Measurements from ENCODE around the gene SLC39A3. TPM values are rescaled to one million over a fixed set of nuclear protein-coding genes. Genes with fewer than 3 reads are reported as not detected.

The SLC39A3 gene
- total RNA-seq, 1 experiment from 2014 or later: 32.4 TPM

GRCh38 chr19:2716275-2716650, 23.6 kb downstream of the SLC39A3 start:
- Histone ChIP-seq H2BK120ac (ENCODE audit: low read depth, low read length, poor library complexity, severe bottlenecking) (no peak overlapping the region), H3K4me2 (ENCODE audit: insufficient read depth, insufficient read length, low read length) (no peak overlapping the region), H3K27me3 (ENCODE audit: insufficient read depth, low read length) (no peaks in the 10 kb centered on the region), H3K9ac (ENCODE audit: extremely low read depth, insufficient read length, low read length) (no peak overlapping the region), H2AFZ (ENCODE audit: low read length) (no peak overlapping the region), H2BK12ac (ENCODE audit: insufficient read length, low read depth, low read length) (no peak overlapping the region), H2AK5ac (ENCODE audit: insufficient read length, low read length) (no peak overlapping the region), H4K20me1 (ENCODE audit: control insufficient read depth, insufficient read depth, insufficient read length) (no peaks in the 10 kb centered on the region), H3K23me2 (ENCODE audit: insufficient read length, low read depth, low read length, poor library complexity, severe bottlenecking) (peaks cover 7% of the 10 kb centered on the region), H3K9me3 (ENCODE audit: control insufficient read depth, low read depth, low read length) (peaks cover 8% of the 10 kb centered on the region), H3K27ac (ENCODE audit: insufficient read length, low read depth, low read length) (no peak overlapping the region), H4K91ac (ENCODE audit: insufficient read length, low read depth, low read length) (no peak overlapping the region), H2BK20ac (ENCODE audit: low read depth, low read length, poor library complexity, severe bottlenecking) (no peak overlapping the region), H3K18ac (ENCODE audit: insufficient read length, low read depth, low read length) (no peak overlapping the region), H3K79me1 (ENCODE audit: insufficient read depth, low read depth, low read length, poor library complexity, severe bottlenecking) (no peaks in the 10 kb centered on the region), H4K5ac (ENCODE audit: insufficient read length, low read depth, low read length) (no peak overlapping the region), H2BK15ac (ENCODE audit: low read depth, low read length) (no peak overlapping the region), H4K8ac (replicated peaks; ENCODE audit: insufficient read length, low read depth, low read length) (no peak overlapping the region), H3K56ac (ENCODE audit: insufficient read length, low read depth, low read length) (no peak overlapping the region), H3K14ac (ENCODE audit: insufficient read depth, low read length) (no peak overlapping the region), H3K79me2 (ENCODE audit: insufficient read depth, low read length) (no peaks in the 10 kb centered on the region), H2BK5ac (ENCODE audit: insufficient read length, low read length) (no peak overlapping the region), H3T11ph (ENCODE audit: low read length) (no peak overlapping the region), H3K4ac (ENCODE audit: low read depth, low read length) (no peak overlapping the region), H3K23ac (ENCODE audit: insufficient read length, low read depth, low read length) (no peak overlapping the region), H3K4me1 (ENCODE audit: insufficient read depth, low read length) (no peaks in the 10 kb centered on the region)
- no peak overlapping the region for H3K27ac Mint-ChIP-seq
- DNase-seq: no peak
- peaks cover 20% of the 10 kb centered on the region for H3K27me3 Mint-ChIP-seq (ENCODE audit: low read depth)
- no CpG with 5 or more reads among the region's 19 CpGs for WGBS (ENCODE audit: extremely low coverage, insufficient read length, low lambda C conversion rate)
- H3K4me3 Mint-ChIP-seq: no peak overlapping the region
- peaks cover 6 to 15% of the 10 kb centered on the region in 2 experiments for H3K4me1 Mint-ChIP-seq
- no peak for TF ChIP-seq CTCF (conservative IDR thresholded peaks at IDR 0.05)
- peaks cover 10 to 11% of the 10 kb centered on the region in 2 experiments for H3K9me3 Mint-ChIP-seq
- H3K36me3 Mint-ChIP-seq (ENCODE audit: insufficient read depth in 1 of 3, low read depth in 3 of 3): peaks cover 14 to 16% (median 14%) of the 10 kb centered on the region in 3 experiments
